Measurements from ENCODE around the gene PDZD7. TPM values are rescaled to one million over a fixed set of nuclear protein-coding genes. Genes with fewer than 3 reads are reported as not detected.

The PDZD7 gene
- total RNA-seq, 1 donor from 2014 or later: not detected

DNA sequence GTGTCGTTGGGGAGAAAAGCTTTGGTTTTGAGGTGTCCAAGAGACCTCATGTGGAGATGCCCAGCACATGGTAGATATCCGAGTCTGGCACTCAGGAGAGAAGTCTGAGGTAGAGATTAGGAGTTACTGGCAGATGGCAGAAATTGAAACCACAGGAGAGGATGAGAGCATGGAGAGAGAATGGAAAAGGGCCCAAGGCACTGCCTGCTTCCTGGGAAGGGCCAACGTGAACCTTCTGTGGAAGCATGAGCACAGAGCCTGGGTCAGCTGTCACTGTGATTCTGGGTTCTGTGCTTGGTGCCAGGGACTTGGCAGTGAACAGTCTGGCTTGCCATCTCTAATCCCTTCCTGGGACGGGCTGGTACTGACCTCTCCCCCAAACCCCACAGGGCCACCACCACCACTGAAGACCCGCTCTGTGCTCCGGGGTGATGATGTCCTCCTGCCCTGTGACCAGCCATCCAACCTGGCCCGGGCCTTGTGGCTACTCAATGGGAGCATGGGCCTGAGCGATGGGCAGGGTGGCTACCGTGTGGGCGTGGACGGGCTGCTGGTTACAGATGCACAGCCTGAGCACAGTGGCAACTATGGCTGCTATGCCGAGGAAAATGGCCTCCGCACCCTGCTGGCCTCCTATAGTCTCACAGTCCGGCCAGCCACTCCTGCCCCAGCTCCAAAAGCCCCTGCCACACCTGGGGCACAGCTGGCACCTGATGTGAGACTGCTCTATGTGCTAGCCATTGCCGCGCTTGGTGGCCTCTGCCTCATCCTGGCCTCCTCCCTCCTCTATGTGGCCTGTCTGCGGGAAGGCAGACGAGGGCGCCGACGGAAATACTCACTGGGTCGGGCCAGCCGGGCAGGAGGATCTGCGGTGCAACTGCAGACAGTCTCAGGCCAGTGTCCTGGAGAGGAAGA is 47.8 kb downstream of the PDZD7 start:
- TF ChIP-seq, protein P1, sequence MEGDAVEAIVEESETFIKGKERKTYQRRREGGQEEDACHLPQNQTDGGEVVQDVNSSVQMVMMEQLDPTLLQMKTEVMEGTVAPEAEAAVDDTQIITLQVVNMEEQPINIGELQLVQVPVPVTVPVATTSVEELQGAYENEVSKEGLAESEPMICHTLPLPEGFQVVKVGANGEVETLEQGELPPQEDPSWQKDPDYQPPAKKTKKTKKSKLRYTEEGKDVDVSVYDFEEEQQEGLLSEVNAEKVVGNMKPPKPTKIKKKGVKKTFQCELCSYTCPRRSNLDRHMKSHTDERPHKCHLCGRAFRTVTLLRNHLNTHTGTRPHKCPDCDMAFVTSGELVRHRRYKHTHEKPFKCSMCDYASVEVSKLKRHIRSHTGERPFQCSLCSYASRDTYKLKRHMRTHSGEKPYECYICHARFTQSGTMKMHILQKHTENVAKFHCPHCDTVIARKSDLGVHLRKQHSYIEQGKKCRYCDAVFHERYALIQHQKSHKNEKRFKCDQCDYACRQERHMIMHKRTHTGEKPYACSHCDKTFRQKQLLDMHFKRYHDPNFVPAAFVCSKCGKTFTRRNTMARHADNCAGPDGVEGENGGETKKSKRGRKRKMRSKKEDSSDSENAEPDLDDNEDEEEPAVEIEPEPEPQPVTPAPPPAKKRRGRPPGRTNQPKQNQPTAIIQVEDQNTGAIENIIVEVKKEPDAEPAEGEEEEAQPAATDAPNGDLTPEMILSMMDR (IDR thresholded peaks at IDR 0.05): no peak
- TF ChIP-seq EZH2 (IDR thresholded peaks at IDR 0.05) (no peak), EZH2phosphoT487 (IDR thresholded peaks at IDR 0.05) (no peak)
- Histone ChIP-seq H3F3A (ENCODE audit: low read depth) (peaks cover 5% of the 10 kb centered on the region), H3K9ac (no peak overlapping the region), H2AFZ (replicated peaks) (no peak overlapping the region), H3K4me2 (no peak overlapping the region), H3K27me3 (no peaks in the 10 kb centered on the region), H3K9me3 (ENCODE audit: low read depth) (no peaks in the 10 kb centered on the region), H4K20me1 (ENCODE audit: low read depth) (peaks cover 7% of the 10 kb centered on the region), H3K4me1 (peaks cover 11% of the 10 kb centered on the region), H3K79me2 (ENCODE audit: low read depth) (peaks cover 26% of the 10 kb centered on the region), H3K27ac (no peak overlapping the region), H3K4me3 (no peak overlapping the region), H3K36me3 (no peaks in the 10 kb centered on the region)
- Mint-ChIP-seq H3K36me3 (peaks cover 20% of the 10 kb centered on the region), H3K9me3 (no peaks in the 10 kb centered on the region), H3K27me3 (ENCODE audit: insufficient read depth, low read depth) (peaks cover 15% of the 10 kb centered on the region), H3K4me1 (peaks cover 14% of the 10 kb centered on the region), H3K4me3 (peak overlapping the region; percentile 19), H3K27ac (no peak overlapping the region)
- no peak for DNase-seq (ENCODE audit: low spot score)

GRCh38 chr10:100981178-100981772 is 49.7 kb downstream of the PDZD7 start:
- H3K4me1 ChIP-seq: peaks cover 4% of the 10 kb centered on the region
- H3K4me3 ChIP-seq: no peak overlapping the region
- TF ChIP-seq EZH2phosphoT487 (IDR thresholded peaks at IDR 0.05) (no peak), EZH2 (IDR thresholded peaks at IDR 0.05) (no peak)
- TF ChIP-seq, protein P1 (IDR thresholded peaks at IDR 0.05): no peak
- no peaks in the 10 kb centered on the region for H3K27me3 ChIP-seq
- H3K27ac Mint-ChIP-seq: no peak overlapping the region
- H3K79me2 ChIP-seq (ENCODE audit: low read depth): peaks cover 7% of the 10 kb centered on the region
- H3K27ac ChIP-seq: no peak overlapping the region
- H3K9me3 Mint-ChIP-seq: no peaks in the 10 kb centered on the region
- no peak overlapping the region for H3K4me2 ChIP-seq
- DNase-seq (ENCODE audit: low spot score): no peak
- peaks cover under 1% of the 10 kb centered on the region for H4K20me1 ChIP-seq (ENCODE audit: low read depth)
- H3K9me3 ChIP-seq (ENCODE audit: low read depth): no peaks in the 10 kb centered on the region
- no peak overlapping the region for H2AFZ ChIP-seq (replicated peaks)
- H3K36me3 Mint-ChIP-seq: peaks cover 20% of the 10 kb centered on the region
- no peak overlapping the region for H3K9ac ChIP-seq
- H3K4me3 Mint-ChIP-seq: no peak overlapping the region
- no peaks in the 10 kb centered on the region for H3K36me3 ChIP-seq
- peaks cover 10% of the 10 kb centered on the region for H3K27me3 Mint-ChIP-seq (ENCODE audit: insufficient read depth, low read depth)
- H3F3A ChIP-seq (ENCODE audit: low read depth): peaks cover 4% of the 10 kb centered on the region
- H3K4me1 Mint-ChIP-seq: peaks cover 4% of the 10 kb centered on the region

DNA sequence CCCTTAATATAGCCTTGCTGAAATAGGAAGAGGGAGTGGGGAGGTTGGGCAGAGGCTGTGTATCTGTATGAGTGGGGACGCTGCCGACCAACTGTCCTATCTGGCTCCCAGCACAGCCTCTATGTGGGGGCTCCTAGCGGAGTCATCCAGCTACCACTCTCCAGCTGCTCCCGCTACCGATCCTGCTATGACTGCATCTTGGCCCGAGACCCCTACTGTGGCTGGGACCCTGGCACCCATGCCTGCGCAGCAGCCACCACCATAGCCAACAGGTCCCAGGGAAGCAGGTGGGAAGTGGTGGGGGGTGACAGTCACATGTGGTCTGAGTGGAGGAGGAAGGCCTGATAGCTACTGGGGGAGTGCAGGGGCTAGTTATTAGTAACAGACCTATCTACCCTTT is 50.2 kb downstream of the PDZD7 start:
- no peak for DNase-seq (ENCODE audit: low spot score)
- Mint-ChIP-seq H3K27ac (no peak overlapping the region), H3K4me1 (peaks cover 4% of the 10 kb centered on the region), H3K4me3 (no peak overlapping the region), H3K36me3 (peaks cover 20% of the 10 kb centered on the region), H3K27me3 (ENCODE audit: insufficient read depth, low read depth) (peaks cover 10% of the 10 kb centered on the region), H3K9me3 (no peaks in the 10 kb centered on the region)
- no peak overlapping the region for H3K9ac ChIP-seq
- no peaks in the 10 kb centered on the region for H3F3A ChIP-seq (ENCODE audit: low read depth)
- TF ChIP-seq EZH2phosphoT487 (IDR thresholded peaks at IDR 0.05) (no peak), EZH2 (IDR thresholded peaks at IDR 0.05) (no peak)
- TF ChIP-seq, protein P1 (IDR thresholded peaks at IDR 0.05): no peak
- no peak overlapping the region for H3K27ac ChIP-seq
- peaks cover 2% of the 10 kb centered on the region for H3K79me2 ChIP-seq (ENCODE audit: low read depth)
- H3K36me3 ChIP-seq: no peaks in the 10 kb centered on the region
- H3K4me3 ChIP-seq: no peak overlapping the region
- H3K9me3 ChIP-seq (ENCODE audit: low read depth): no peaks in the 10 kb centered on the region
- no peaks in the 10 kb centered on the region for H3K27me3 ChIP-seq
- no peak overlapping the region for H2AFZ ChIP-seq (replicated peaks)
- no peak overlapping the region for H3K4me2 ChIP-seq
- H4K20me1 ChIP-seq (ENCODE audit: low read depth): no peaks in the 10 kb centered on the region
- H3K4me1 ChIP-seq: no peaks in the 10 kb centered on the region
